Heart right ventricle (tissue), 16 donors: Measurements from ENCODE around the gene PSME4. TPM values are rescaled to one million over a fixed set of nuclear protein-coding genes. Genes with fewer than 3 reads are reported as not detected.

Experiments
- ATAC-seq, 8 donors: fragments of 200-7000 bp; cut with Tn5 transposase; one replicate each; pipeline ENCODE4 v1.9.1; 2020; ENCODE audit warnings: mild to moderate bottlenecking in 8 of 8, moderate library complexity in 8 of 8, moderate number of reproducible peaks in 1 of 8
- DNase-seq, 2 donors: peaks; one replicate each; pipeline ENCODE4 v3.0.0-alpha.2; 2020
- H3K27ac ChIP-seq, 10 donors: fragments of 200-600 bp; sonication (generic) in 2 of 10; one replicate each; pipeline versions ENCODE4 v1.5.0 to v1.8.0; 2020 to 2022; ENCODE audit warnings: mild to moderate bottlenecking in 3 of 10
- H3K27me3 ChIP-seq, 7 donors: fragments of 200-600 bp; one replicate each; pipeline ENCODE4 v1.8.0; 2021 to 2022; ENCODE audit warnings: mild to moderate bottlenecking in 2 of 7
- H3K36me3 ChIP-seq, 9 donors: fragments of 200-600 bp; sonication (generic) in 1 of 9; one replicate each; pipeline versions ENCODE4 v1.5.0 to v1.8.0; 2020 to 2022; ENCODE audit warnings: mild to moderate bottlenecking in 2 of 9
- H3K4me1 ChIP-seq, 9 donors: fragments of 200-600 bp; sonication (generic) in 1 of 9; one replicate each; pipeline versions ENCODE4 v1.5.0 to v1.8.0; 2020 to 2022; ENCODE audit warnings: mild to moderate bottlenecking in 4 of 9
- H3K4me3 ChIP-seq, 10 donors: fragments of 200-600 bp; sonication (generic) in 2 of 10; one replicate each; pipeline versions ENCODE4 v1.5.0 to v1.8.0; 2020 to 2022; ENCODE audit warnings: mild to moderate bottlenecking in 7 of 10, moderate library complexity in 2 of 10
- H3K9me3 ChIP-seq, 11 donors: fragments of 200-600 bp in 10 of 11; sonication (generic) in 2 of 11; one replicate each; pipeline versions ENCODE4 v1.5.0 to v1.8.0; 2013 to 2022; ENCODE audit warnings: mild to moderate bottlenecking in 2 of 11, control low read depth in 1 of 11, moderate library complexity in 1 of 11
- CTCF ChIP-seq, 9 donors: fragments of 200-600 bp; sonication (generic) in 2 of 9; IDR thresholded peaks; one replicate each; pipeline versions ENCODE4 v1.5.0 to v1.8.0; 2021 to 2022; ENCODE audit warnings: antibody characterized with exemption in 9 of 9, mild to moderate bottlenecking in 5 of 9, moderate library complexity in 1 of 9
- WGBS, 2 donors: extraction: QIAGEN DNeasy Blood & Tissue Kit; methylation state at CpG; one replicate each; pipeline ENCODE4 v1.1.7; 2013; ENCODE audit warnings: inconsistent platforms in 1 of 2; 5-methylcytosine and 5-hydroxymethylcytosine counted together
- intact Hi-C, 10 donors: fragments of 100-400 bp; cut with DNase I; formaldehyde crosslinking; loops; one replicate each; pipeline versions ENCODE4 v1.11.1 to v1.14.2; 2022
- polyA plus RNA-seq, 2 donors: library from polyadenylated mRNA; stranded (reverse); fragments of 200-250 nt; gene quantifications; one replicate each; pipeline ENCODE4 v1.2.3, GENCODE V29; 2013
- total RNA-seq, 10 donors: library from RNA; stranded (reverse); fragmentation: NEBNext Ultra II Directional in 3 of 10; extraction: Animal tissue kit (Norgen Biotek cat#: 25700) in 3 of 10; gene quantifications; one replicate each; pipeline versions ENCODE4 v1.2.1 to v1.2.4, GENCODE V29; 2021 to 2023
- donor health status: Arrhythmogenic right ventricular cardiomyopathy.
- donor health status: ischemic (EF 13 %, LVEDD 7.1; RV severe dilation, severe dysfunction).
- donor health status: healthy with polysubstance abuse.
- donor health status: DM: no; HTN: yes; CAD: no.
- donor health status: DM: no; HTN: no; CAD: no.
- donor health status: ischemic (EF 25% LVEDD 6.9; RV normal size, moderate dysfunction).
- donor health status: ischemic (EF 25% LVEDD 5.7; RV mildly dilated, moderate dysfunction).
- donor health status: healthy.
- donor health status: DM: yes; HTN: yes; CAD: no.
- donor health status: Ischemic cardiomyopathy.
- donor health status: ischemic (EF 35%, LVEDD 5.7; RV mildly dilated, moderate dysfunction).
- donor health status: nonischemic (EF 11% LVEDD 7.7; RV severe dilation, severe dysfunction).
- donor health status: DM: yes; HTN: yes; CAD: no.
- donor health status: PGD.
- donor health status: ischemic (EF 29% LVEDD 5.4; RV normal size, mild dysfunction).
- donor health status: nonischemic (EF 23%, LVEDD 6.1; RV moderate dilation, normal function).

PSME4 gene
- total and polyA plus RNA-seq, 12 donors = 36.1 to 77.8 (median 65.6) TPM

DNA sequence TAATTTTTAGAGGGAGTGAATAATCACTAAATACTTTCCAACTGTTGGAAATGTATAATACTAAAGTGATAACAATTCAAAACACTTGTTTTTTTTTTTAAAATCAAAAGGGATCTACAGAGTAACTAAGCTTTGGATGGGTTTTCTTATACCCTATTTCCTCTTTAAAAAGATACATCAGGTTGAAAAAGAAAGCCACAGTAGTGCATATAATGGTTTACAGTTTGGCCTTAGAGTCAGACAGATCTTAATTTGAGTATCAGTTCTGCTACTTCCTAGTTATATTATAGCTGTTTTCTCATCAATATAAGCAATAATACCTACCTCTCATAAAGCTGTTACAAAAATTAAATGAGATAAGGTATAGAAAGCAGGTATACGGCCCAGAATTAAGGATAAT lies 28.5 kb downstream of the PSME4 start:
- Histone ChIP-seq H3K27me3 (no peaks in the 10 kb centered on the region), H3K9me3 (no peaks in the 10 kb centered on the region), H3K4me1 (peaks cover 0 to 22% (median 18%) of the 10 kb centered on the region in 9 donors), H3K4me3 (no peak overlapping the region), H3K36me3 (peaks cover 0 to 79% (median 15%) of the 10 kb centered on the region in 9 donors), H3K27ac (no peak overlapping the region)
- intact Hi-C loops = no loop called here
- no peak for DNase-seq
- no peak for ATAC-seq
- no peak for TF ChIP-seq CTCF (IDR thresholded peaks at IDR 0.05)
- 92 to 98% methylated on average over 1 of the region's 1 CpG for WGBS, 2 donors

DNA sequence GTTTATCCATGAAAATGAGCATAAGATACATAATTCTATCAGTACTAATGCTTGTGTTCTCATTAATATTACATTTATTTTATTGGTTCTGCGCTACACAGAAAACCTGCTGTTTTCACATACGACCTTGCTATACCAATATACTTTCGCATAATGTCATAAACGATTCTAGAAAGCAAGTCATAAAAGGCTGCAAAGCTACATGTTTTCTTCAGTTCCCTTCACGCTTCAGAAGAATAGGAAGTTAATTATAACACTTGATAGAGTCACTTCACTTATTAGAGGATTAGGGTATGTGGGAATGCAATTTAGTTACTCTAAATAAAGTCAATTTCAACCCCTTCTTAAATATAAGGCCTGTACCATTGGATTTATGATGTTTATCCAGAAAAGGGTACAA lies 29.0 kb downstream of the PSME4 start:
- ATAC-seq (no peak), DNase-seq (no peak)
- Histone ChIP-seq H3K27ac (no peak overlapping the region), H3K9me3 (no peaks in the 10 kb centered on the region), H3K4me1 (peaks cover 0 to 22% (median 18%) of the 10 kb centered on the region in 9 donors), H3K27me3 (no peaks in the 10 kb centered on the region), H3K36me3 (peaks cover 0 to 79% (median 16%) of the 10 kb centered on the region in 9 donors), H3K4me3 (no peak overlapping the region)
- TF ChIP-seq CTCF (IDR thresholded peaks at IDR 0.05) = no peak
- whole genome bisulfite sequencing, 2 donors = 90 to 96% methylated on average over 5 of the region's 5 CpGs
- intact Hi-C loops = no loop called here

DNA sequence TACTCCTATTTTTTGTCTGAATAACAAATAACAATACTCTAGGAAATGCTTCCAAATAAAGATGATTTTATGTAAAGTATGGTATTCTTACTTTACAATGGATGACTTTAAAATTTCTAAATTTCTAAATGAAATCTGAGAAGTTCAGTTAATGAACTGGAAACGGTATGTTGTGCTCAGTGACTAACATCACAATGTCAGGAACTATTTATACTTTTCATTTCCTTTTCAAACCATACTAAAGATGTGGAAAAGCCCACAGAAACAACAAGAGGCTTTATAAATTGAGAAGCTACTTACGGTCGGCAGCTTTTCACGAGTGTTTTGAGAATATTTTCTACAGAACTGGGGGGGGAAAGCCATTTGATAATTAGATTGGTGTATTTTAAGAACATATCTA lies 31.1 kb downstream of the PSME4 start:
- TF ChIP-seq CTCF (IDR thresholded peaks at IDR 0.05) = no peak
- intact Hi-C loops = loop anchor here in 1 of 10 donors (10.0 kb wide), 1 partner anchor 55 kb away; no protein-coding TSS in a partner anchor
- H3K27ac ChIP-seq = no peak overlapping the region

DNA sequence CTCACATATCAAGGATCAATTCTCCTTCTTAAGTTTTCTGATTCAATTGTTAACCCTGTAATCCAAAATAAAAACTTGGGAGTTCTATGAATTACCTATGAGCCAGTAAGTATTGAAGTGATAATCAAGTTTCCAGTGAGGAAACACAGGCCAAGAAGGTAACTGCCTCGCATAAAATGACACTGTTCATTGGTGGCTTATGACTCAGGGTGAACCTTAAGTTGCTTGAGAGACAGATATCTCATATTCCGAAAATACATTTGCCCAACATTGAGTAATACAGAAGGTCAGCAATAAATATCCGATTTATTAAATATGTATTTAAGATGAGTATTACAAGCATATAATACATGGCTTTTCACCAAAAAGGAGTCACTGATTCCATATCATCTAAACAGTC lies 31.9 kb downstream of the PSME4 start:
- intact Hi-C loops = loop anchor here in 1 of 10 donors (10.0 kb wide), 1 partner anchor 54 kb away; no protein-coding TSS in a partner anchor
- WGBS, 2 donors = 82 to 95% methylated on average over 3 of the region's 3 CpGs

More for the DNA sequence above, 31.1 kb downstream of the PSME4 start:
- ATAC-seq (no peak), DNase-seq (no peak)
- WGBS, 2 donors = 72 to 73% methylated on average over 4 of the region's 4 CpGs
- peaks cover 0 to 9% (median 3%) of the 10 kb centered on the region in 9 donors for H3K4me1 ChIP-seq
- peaks cover 0 to 81% (median 28%) of the 10 kb centered on the region in 9 donors for H3K36me3 ChIP-seq
- no peaks in the 10 kb centered on the region for H3K9me3 ChIP-seq
- H3K27me3 ChIP-seq = no peaks in the 10 kb centered on the region
- no peak overlapping the region for H3K4me3 ChIP-seq

More for the DNA sequence above, 31.9 kb downstream of the PSME4 start:
- peaks cover 0 to 9% (median 0%) of the 10 kb centered on the region in 9 donors for H3K4me1 ChIP-seq
- no peak overlapping the region for H3K27ac ChIP-seq
- ATAC-seq = peak in 3 of 8 donors; percentile 54 to 82 (median 54)
- TF ChIP-seq CTCF (IDR thresholded peaks at IDR 0.05) = no peak
- DNase-seq = no peak
- peaks cover 0 to 84% (median 31%) of the 10 kb centered on the region in 9 donors for H3K36me3 ChIP-seq
- no peak overlapping the region for H3K4me3 ChIP-seq
- H3K9me3 ChIP-seq = no peaks in the 10 kb centered on the region
- H3K27me3 ChIP-seq = no peaks in the 10 kb centered on the region
